ENCODE data around the gene BPIFB3. TPM values are rescaled to one million over a fixed set of nuclear protein-coding genes. Genes with fewer than 3 reads are reported as not detected.

BPIFB3 gene
- total and polyA plus RNA-seq, 9 donors = 0.07 to 0.09 (median 0.08) TPM; not detected in 6

- Histone ChIP-seq H3K4me1 (ENCODE audit: control insufficient read depth, insufficient read depth, low read length) (no peaks in the 10 kb centered on the region), H3K27ac (ENCODE audit: low read length) (no peak overlapping the region), H3K4me3 (ENCODE audit: low read length) (no peak overlapping the region), H3K36me3 (ENCODE audit: control insufficient read depth, insufficient read depth, low read length) (no peaks in the 10 kb centered on the region), H3K9me3 (replicated peaks; ENCODE audit: control insufficient read depth, low read depth, low read length) (no peaks in the 10 kb centered on the region), H3K27me3 (ENCODE audit: control insufficient read depth, insufficient read depth, low read length) (peaks cover under 1% of the 10 kb centered on the region)
- DNase-seq = no peak
- WGBS (ENCODE audit: insufficient coverage) = 67% methylated on average over 1 of the region's 1 CpG
These were observed 29.5 kb upstream of the BPIFB3 start for GRCh38 chr20:33024243-33024560.

DNA sequence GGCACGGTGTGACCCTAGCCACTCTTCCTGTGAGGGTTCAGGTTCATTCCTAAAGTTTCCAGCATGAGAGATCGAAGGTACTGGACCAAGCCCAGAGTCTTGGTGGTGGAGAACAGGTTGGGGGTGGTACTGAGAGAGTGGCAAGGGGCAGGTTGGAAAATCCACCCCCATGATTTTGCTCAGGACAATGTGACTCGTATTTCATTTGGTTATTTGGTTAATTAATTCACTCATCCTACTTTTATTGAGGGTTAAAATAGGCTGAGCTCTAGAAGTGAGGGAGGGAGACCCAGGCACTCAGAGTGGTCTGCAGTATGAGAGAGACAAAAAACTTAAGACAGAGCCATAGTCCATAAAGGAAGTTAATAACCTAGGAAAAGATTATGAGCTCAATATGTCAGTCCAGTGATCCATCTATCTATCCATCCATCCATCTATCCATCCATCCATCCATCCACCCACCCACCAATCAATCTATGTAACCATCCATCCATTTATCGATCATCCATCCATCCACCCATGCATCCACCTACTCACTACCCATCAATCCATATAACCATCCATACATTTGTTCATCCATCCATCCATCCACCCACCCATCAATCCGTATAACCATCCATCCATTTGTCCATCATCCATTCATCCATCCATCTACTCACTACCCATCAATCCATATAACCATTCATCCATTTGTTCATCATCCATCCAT, 28.9 kb upstream of the BPIFB3 start:
- H3K9me3 ChIP-seq (replicated peaks; ENCODE audit: control insufficient read depth, low read depth, low read length) = no peaks in the 10 kb centered on the region
- no peaks in the 10 kb centered on the region for H3K4me1 ChIP-seq (ENCODE audit: control insufficient read depth, insufficient read depth, low read length)
- peaks cover 5% of the 10 kb centered on the region for H3K27me3 ChIP-seq (ENCODE audit: control insufficient read depth, insufficient read depth, low read length)
- no peaks in the 10 kb centered on the region for H3K36me3 ChIP-seq (ENCODE audit: control insufficient read depth, insufficient read depth, low read length)
- no peak overlapping the region for H3K4me3 ChIP-seq (ENCODE audit: low read length)
- DNase-seq = no peak
- no peak overlapping the region for H3K27ac ChIP-seq (ENCODE audit: low read length)
- WGBS (ENCODE audit: insufficient coverage) = 76% methylated on average over 3 of the region's 5 CpGs

DNA sequence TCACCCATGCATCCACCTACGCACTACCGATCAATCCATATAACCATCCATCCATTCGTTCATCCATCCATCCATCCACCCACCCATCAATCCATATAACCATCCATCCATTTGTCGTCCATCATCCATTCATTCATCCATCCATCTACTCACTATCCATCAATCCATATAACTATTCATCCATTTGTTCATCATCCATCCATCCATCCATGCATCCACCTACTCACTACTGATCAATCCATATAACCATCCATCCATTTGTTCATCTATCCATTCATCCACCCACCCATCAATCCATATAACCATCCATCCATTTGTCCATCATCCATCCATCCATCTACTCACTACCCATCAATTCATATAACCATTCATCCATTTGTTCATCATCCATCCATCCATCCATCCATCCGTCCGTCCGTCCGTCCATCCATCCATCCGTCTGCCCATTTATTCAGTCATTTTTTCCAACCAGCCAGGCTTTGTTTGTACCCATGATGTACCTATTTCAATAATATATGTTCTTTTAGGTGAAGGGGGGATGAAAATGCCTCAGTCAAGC, 28.3 kb upstream of the BPIFB3 start:
- DNase-seq = no peak
- Histone ChIP-seq H3K27ac (ENCODE audit: low read length) (no peak overlapping the region), H3K27me3 (ENCODE audit: control insufficient read depth, insufficient read depth, low read length) (peaks cover 9% of the 10 kb centered on the region), H3K36me3 (ENCODE audit: control insufficient read depth, insufficient read depth, low read length) (no peaks in the 10 kb centered on the region), H3K9me3 (replicated peaks; ENCODE audit: control insufficient read depth, low read depth, low read length) (no peaks in the 10 kb centered on the region), H3K4me1 (ENCODE audit: control insufficient read depth, insufficient read depth, low read length) (no peaks in the 10 kb centered on the region), H3K4me3 (ENCODE audit: low read length) (no peak overlapping the region)
- 79% methylated on average over 4 of the region's 9 CpGs for WGBS (ENCODE audit: insufficient coverage)

- no peaks in the 10 kb centered on the region for H3K9me3 ChIP-seq (replicated peaks; ENCODE audit: control insufficient read depth, low read depth, low read length)
- WGBS (ENCODE audit: insufficient coverage) = 55% methylated on average over 5 of the region's 5 CpGs
- peaks cover 9% of the 10 kb centered on the region for H3K27me3 ChIP-seq (ENCODE audit: control insufficient read depth, insufficient read depth, low read length)
- no peaks in the 10 kb centered on the region for H3K36me3 ChIP-seq (ENCODE audit: control insufficient read depth, insufficient read depth, low read length)
- H3K4me3 ChIP-seq (ENCODE audit: low read length) = no peak overlapping the region
- no peak for DNase-seq
- no peak overlapping the region for H3K27ac ChIP-seq (ENCODE audit: low read length)
- no peaks in the 10 kb centered on the region for H3K4me1 ChIP-seq (ENCODE audit: control insufficient read depth, insufficient read depth, low read length)
These were observed 27.5 kb upstream of the BPIFB3 start for GRCh38 chr20:33026072-33026778.

DNA sequence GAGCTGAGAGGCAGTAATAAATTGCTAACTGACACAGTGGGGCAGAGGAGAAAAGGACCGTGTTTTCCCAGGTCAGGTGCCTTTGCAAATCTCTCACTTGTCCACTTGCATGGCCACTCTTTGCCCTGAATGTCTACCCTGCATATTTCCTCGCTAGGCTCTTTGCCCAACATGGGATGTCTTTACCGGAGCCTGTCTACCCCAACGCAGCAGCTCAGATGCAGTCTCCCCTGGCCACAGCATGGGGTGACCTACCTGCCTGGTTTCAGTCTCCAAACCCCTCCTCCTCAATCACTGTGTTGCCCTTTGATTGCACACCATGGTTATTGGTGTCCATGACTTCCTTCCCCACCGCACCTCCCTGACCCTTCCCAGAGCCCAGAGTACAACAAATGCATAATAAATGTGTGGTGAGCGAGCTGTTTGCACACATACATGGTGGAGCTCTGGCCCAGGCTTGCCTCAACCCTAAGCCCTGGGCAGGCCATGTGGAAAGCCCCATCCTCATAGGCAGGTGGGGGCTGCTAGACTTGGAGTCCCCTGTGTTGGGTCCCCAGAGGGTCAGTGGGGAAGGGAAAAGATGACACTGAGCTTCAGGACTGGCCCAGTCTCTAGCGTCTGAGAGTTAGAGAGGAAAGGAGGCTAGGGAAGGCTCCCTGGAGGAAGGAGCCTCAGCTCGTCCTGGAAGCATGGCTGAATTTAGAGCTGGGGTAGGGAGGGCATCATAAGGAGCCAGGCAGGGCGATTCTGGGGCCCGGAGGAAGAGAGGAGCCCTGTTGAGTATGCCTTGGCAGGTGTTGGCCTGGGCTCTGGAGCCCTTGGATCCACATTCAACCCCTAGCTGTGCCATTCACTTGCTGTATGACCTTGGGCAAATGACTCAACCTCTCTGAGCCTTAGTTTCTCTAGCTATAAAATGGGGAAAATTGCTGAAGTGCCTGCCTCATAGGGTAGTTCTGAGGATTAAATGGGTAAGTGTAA, 26.6 kb upstream of the BPIFB3 start:
- Histone ChIP-seq H3K36me3 (ENCODE audit: control insufficient read depth, insufficient read depth, low read length) (no peaks in the 10 kb centered on the region), H3K4me1 (ENCODE audit: control insufficient read depth, insufficient read depth, low read length) (no peaks in the 10 kb centered on the region), H3K27ac (ENCODE audit: low read length) (no peak overlapping the region), H3K27me3 (ENCODE audit: control insufficient read depth, insufficient read depth, low read length) (peaks cover 9% of the 10 kb centered on the region), H3K9me3 (replicated peaks; ENCODE audit: control insufficient read depth, low read depth, low read length) (no peaks in the 10 kb centered on the region), H3K4me3 (ENCODE audit: low read length) (no peak overlapping the region)
- 64% methylated on average over 6 of the region's 10 CpGs for WGBS (ENCODE audit: insufficient coverage)
- DNase-seq = no peak

DNA sequence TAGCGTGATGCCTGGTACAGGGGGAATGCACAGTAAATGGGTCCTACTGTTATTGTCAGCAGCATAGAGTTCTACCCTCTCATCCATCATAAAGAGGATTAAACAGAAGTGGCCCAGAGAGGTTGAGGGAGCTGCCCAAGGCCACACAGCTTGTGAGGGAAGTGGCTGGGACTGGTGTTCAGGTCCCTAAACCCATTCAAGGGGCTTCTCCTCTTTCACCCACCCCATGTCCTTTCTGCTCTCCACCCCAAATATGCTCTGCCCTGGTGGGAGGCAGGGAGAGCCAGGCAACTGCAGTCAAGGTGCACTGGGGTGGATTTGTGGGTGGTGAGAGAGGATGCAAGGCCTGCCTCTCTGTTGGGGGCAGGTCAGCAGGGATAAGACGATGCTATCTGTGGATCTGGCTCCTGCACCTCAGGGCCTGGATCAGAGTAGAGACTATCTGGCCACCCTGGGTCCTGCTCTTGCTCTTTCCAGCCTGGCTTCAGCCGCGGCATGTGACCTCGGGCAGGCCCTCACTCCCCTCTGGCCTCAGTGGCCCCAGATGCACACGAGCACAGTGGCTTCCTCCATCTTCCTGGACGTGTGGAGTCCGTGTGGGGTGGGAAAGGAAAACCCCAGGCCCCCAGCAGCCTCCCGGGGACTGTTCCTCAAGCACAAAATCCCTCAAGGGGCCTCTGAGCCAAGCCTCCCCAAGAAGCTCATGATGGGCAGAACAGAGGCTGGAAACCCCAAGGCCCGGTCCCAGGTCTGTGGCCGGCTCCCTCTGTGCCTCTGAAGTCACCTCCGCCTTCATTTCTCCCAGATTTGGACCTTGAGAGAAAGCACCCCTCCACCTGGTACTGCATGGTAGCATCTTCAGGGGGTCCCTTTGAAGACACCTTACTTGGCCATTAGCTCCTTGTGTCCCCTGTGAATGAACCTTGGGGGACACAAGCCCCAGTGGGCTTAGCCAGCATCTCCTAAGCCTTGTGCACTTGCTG, 25.6 kb upstream of the BPIFB3 start:
- peaks cover 11% of the 10 kb centered on the region for H3K27me3 ChIP-seq (ENCODE audit: control insufficient read depth, insufficient read depth, low read length)
- no peaks in the 10 kb centered on the region for H3K9me3 ChIP-seq (replicated peaks; ENCODE audit: control insufficient read depth, low read depth, low read length)
- no peak overlapping the region for H3K27ac ChIP-seq (ENCODE audit: low read length)
- DNase-seq = no peak
- WGBS (ENCODE audit: insufficient coverage) = 48% methylated on average over 7 of the region's 12 CpGs
- no peak overlapping the region for H3K4me3 ChIP-seq (ENCODE audit: low read length)
- no peaks in the 10 kb centered on the region for H3K4me1 ChIP-seq (ENCODE audit: control insufficient read depth, insufficient read depth, low read length)
- no peaks in the 10 kb centered on the region for H3K36me3 ChIP-seq (ENCODE audit: control insufficient read depth, insufficient read depth, low read length)

GRCh38 chr20:33028875-33029274, 24.8 kb upstream of the BPIFB3 start:
- no peak for DNase-seq
- no peaks in the 10 kb centered on the region for H3K4me1 ChIP-seq (ENCODE audit: control insufficient read depth, insufficient read depth, low read length)
- H3K9me3 ChIP-seq (replicated peaks; ENCODE audit: control insufficient read depth, low read depth, low read length) = no peaks in the 10 kb centered on the region
- H3K27me3 ChIP-seq (ENCODE audit: control insufficient read depth, insufficient read depth, low read length) = peaks cover 11% of the 10 kb centered on the region
- no peak overlapping the region for H3K4me3 ChIP-seq (ENCODE audit: low read length)
- 79% methylated on average over 6 of the region's 7 CpGs for WGBS (ENCODE audit: insufficient coverage)
- no peak overlapping the region for H3K27ac ChIP-seq (ENCODE audit: low read length)
- no peaks in the 10 kb centered on the region for H3K36me3 ChIP-seq (ENCODE audit: control insufficient read depth, insufficient read depth, low read length)

DNA sequence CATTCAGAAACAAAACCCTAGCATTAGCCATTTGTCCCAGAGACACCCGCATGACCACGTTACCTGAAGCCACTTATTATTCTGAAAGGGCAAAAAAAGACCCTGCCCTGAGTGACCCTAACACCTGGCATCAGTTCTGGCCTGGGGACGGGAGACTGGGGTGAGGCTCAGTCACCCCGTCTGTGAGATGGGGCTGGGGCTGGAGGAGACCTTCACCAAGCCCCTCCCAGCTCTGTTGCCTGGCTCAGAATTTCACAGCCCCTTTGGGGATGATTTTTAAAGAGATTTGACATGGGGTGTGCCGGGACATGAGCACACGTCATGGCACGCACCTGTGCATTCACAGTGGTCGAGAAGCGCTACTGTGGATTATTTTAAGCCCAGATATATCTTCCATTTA, 23.6 kb upstream of the BPIFB3 start:
- WGBS (ENCODE audit: insufficient coverage) = 74% methylated on average over 5 of the region's 9 CpGs
- H3K27me3 ChIP-seq (ENCODE audit: control insufficient read depth, insufficient read depth, low read length) = peaks cover 11% of the 10 kb centered on the region
- no peaks in the 10 kb centered on the region for H3K9me3 ChIP-seq (replicated peaks; ENCODE audit: control insufficient read depth, low read depth, low read length)
- DNase-seq = no peak
- no peaks in the 10 kb centered on the region for H3K36me3 ChIP-seq (ENCODE audit: control insufficient read depth, insufficient read depth, low read length)
- no peak overlapping the region for H3K4me3 ChIP-seq (ENCODE audit: low read length)
- no peaks in the 10 kb centered on the region for H3K4me1 ChIP-seq (ENCODE audit: control insufficient read depth, insufficient read depth, low read length)
- no peak overlapping the region for H3K27ac ChIP-seq (ENCODE audit: low read length)

DNA sequence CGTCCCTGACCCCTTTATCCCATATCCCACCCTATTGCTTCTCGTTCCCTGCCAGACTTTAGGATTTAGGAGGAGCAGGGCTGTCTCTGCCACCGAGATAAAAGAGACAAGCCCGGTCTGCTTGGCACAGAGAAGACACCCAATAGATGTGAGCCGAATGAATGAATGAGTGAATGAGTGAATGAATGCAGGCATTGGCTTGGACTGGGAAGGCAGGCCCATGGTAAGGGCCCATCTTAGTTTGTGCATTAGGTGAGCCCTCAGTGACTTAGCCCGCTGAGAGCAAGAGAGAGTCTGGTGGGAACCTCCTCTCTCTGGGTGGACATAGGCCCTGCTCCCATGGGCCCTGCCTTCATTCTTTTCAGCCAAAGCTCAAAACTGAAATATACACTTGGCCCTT, 23.1 kb upstream of the BPIFB3 start:
- Histone ChIP-seq H3K27ac (ENCODE audit: low read length) (no peak overlapping the region), H3K4me3 (ENCODE audit: low read length) (no peak overlapping the region), H3K27me3 (ENCODE audit: control insufficient read depth, insufficient read depth, low read length) (peaks cover 11% of the 10 kb centered on the region), H3K36me3 (ENCODE audit: control insufficient read depth, insufficient read depth, low read length) (no peaks in the 10 kb centered on the region), H3K4me1 (ENCODE audit: control insufficient read depth, insufficient read depth, low read length) (no peaks in the 10 kb centered on the region), H3K9me3 (replicated peaks; ENCODE audit: control insufficient read depth, low read depth, low read length) (no peaks in the 10 kb centered on the region)
- DNase-seq = no peak
- 91% methylated on average over 4 of the region's 6 CpGs for WGBS (ENCODE audit: insufficient coverage)
